ENCODE results near the gene INSR. TPM values are rescaled to one million over a fixed set of nuclear protein-coding genes. Genes with fewer than 3 reads are reported as not detected.

INSR gene
- total and polyA plus RNA-seq, 2 donors (not counting 3 experiments of a cell fraction or from before 2014, with no cell fraction given): 4.9 to 19.5 TPM

- Histone ChIP-seq H3K4me1 (ENCODE audit: control insufficient read depth, extremely low read depth, insufficient read depth, low read length) (no peaks in the 10 kb centered on the region), H3K27ac (ENCODE audit: insufficient read depth, low read depth, low read length) (no peak overlapping the region), H3K4me3 (replicated peaks in 1 of 3; ENCODE audit: insufficient read depth in 1 of 3, low read depth in 1 of 3, low read length in 3 of 3) (no peak overlapping the region), H3K9ac (replicated peaks; ENCODE audit: extremely low read depth, insufficient read depth, low read length) (no peak overlapping the region), H3K9me3 (replicated peaks; ENCODE audit: control insufficient read depth, insufficient read depth, low read length) (no peaks in the 10 kb centered on the region), H3K4me2 (ENCODE audit: insufficient read depth, low read length) (no peak overlapping the region), H3K9me1 (replicated peaks; ENCODE audit: control insufficient read depth, extremely low read depth, insufficient read depth, low read length) (no peaks in the 10 kb centered on the region), H3K36me3 (ENCODE audit: control insufficient read depth in 2 of 2, extremely low read depth in 1 of 2, insufficient read depth in 2 of 2, low read length in 2 of 2) (peaks cover 0 to 6% of the 10 kb centered on the region in 2 experiments), H2AFZ (ENCODE audit: low read depth, low read length) (no peak overlapping the region), H4K20me1 (replicated peaks; ENCODE audit: control insufficient read depth, extremely low read depth, insufficient read depth, low read length) (no peaks in the 10 kb centered on the region), H3K79me2 (ENCODE audit: control insufficient read depth, insufficient read depth, low read length) (no peaks in the 10 kb centered on the region), H3K27me3 (ENCODE audit: control insufficient read depth in 2 of 2, insufficient read depth in 2 of 2, low read length in 2 of 2) (no peaks in the 10 kb centered on the region)
- no TSS peak for BruUV-seq (replicated peaks)
- no peak for FAIRE-seq
- no peak for DNase-seq (ENCODE audit: low read depth, low spot score)
- dilution Hi-C loops (cut with MboI; ENCODE audit: extremely low pct_ligation_motif_present, low sequenced_read_pairs) (no loop called here), intact Hi-C loops (cut with micrococcal nuclease) (no loop called here)
- ChIA-PET CTCF (interaction anchor here (0.7 to 1.6 kb wide), 5 partner anchors 10 to 624 kb away, joined by 3 to 9 read pairs (median 4); partner anchors contain the start of gene CLEC4M), POLR2A (interaction anchor here (0.6 kb wide), 1 partner anchor 50 kb away, joined by 5 read pairs; no protein-coding TSS in a partner anchor)
- TF ChIP-seq GATA2 (IDR thresholded peaks at IDR 0.05; ENCODE audit: insufficient read depth, insufficient read length, low read depth, low read length): no peak
- TF ChIP-seq JUN (IDR thresholded peaks at IDR 0.05; ENCODE audit: borderline replicate concordance, insufficient read depth, insufficient read length, low read depth): no peak
- TF ChIP-seq, protein P1, sequence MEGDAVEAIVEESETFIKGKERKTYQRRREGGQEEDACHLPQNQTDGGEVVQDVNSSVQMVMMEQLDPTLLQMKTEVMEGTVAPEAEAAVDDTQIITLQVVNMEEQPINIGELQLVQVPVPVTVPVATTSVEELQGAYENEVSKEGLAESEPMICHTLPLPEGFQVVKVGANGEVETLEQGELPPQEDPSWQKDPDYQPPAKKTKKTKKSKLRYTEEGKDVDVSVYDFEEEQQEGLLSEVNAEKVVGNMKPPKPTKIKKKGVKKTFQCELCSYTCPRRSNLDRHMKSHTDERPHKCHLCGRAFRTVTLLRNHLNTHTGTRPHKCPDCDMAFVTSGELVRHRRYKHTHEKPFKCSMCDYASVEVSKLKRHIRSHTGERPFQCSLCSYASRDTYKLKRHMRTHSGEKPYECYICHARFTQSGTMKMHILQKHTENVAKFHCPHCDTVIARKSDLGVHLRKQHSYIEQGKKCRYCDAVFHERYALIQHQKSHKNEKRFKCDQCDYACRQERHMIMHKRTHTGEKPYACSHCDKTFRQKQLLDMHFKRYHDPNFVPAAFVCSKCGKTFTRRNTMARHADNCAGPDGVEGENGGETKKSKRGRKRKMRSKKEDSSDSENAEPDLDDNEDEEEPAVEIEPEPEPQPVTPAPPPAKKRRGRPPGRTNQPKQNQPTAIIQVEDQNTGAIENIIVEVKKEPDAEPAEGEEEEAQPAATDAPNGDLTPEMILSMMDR (IDR thresholded peaks at IDR 0.05; ENCODE audit: extremely low read depth in 1 of 2, insufficient read depth in 1 of 2, low read depth in 1 of 2, low read length in 2 of 2): no peak
- TF ChIP-seq MYC (IDR thresholded peaks at IDR 0.05; ENCODE audit: low read depth, low read length): no peak
- TF ChIP-seq MAX (IDR thresholded peaks at IDR 0.05; ENCODE audit: insufficient read depth, insufficient read length): no peak
- no peak for TF ChIP-seq POLR2A (IDR thresholded peaks at IDR 0.05; ENCODE audit: low read depth, low read length)
- TF ChIP-seq FOS (IDR thresholded peaks at IDR 0.05; ENCODE audit: borderline replicate concordance, insufficient read depth, low read length): no peak
- TF ChIP-seq POLR2AphosphoS5 (IDR thresholded peaks at IDR 0.05; ENCODE audit: insufficient read depth, low read depth, low read length): no peak
- no peak for TF ChIP-seq EZH2 (IDR thresholded peaks at IDR 0.05; ENCODE audit: borderline replicate concordance, low read depth, low read length, severe bottlenecking)
Measured at GRCh38 chr19:7138402-7138801, 155.8 kb downstream of the INSR start.

All from endothelial cell of umbilical vein (primary cell).